GM19468 (cell line): ENCODE data around the gene ASPG.

Experiments used
- ATAC-seq: cut with Tn5 transposase; IDR thresholded peaks from one replicate; pipeline ENCODE4 v1.9.1; 2021; ENCODE audit warnings: mild to moderate bottlenecking, moderate library complexity, moderate number of reproducible peaks; ENCODE audit not compliant: unreplicated experiment; ENCODE audit errors: extremely low read depth

ASPG gene

GRCh38 chr14:104103061-104103445, 17.6 kb downstream of the ASPG start:
- ATAC-seq: no peak

GRCh38 chr14:104103446-104104075, 18.1 kb downstream of the ASPG start:
- no peak for ATAC-seq

GRCh38 chr14:104104076-104104901, 18.8 kb downstream of the ASPG start:
- ATAC-seq: no peak

- no peak for ATAC-seq
Observed at GRCh38 chr14:104105071-104105821, 19.7 kb downstream of the ASPG start.

- ATAC-seq: no peak
Observed at GRCh38 chr14:104105822-104106470, 20.4 kb downstream of the ASPG start.

- no peak for ATAC-seq
Observed at GRCh38 chr14:104106471-104106991, 21.0 kb downstream of the ASPG start.

GRCh38 chr14:104107101-104107581, 21.6 kb downstream of the ASPG start:
- no peak for ATAC-seq

GRCh38 chr14:104107611-104108569, 22.4 kb downstream of the ASPG start:
- ATAC-seq: no peak

- no peak for ATAC-seq
Observed at GRCh38 chr14:104108570-104109541, 23.4 kb downstream of the ASPG start.

GRCh38 chr14:104109731-104110361, 24.3 kb downstream of the ASPG start:
- ATAC-seq: no peak

GRCh38 chr14:104110491-104111209, 25.1 kb downstream of the ASPG start:
- ATAC-seq: no peak

- no peak for ATAC-seq
Observed at GRCh38 chr14:104111301-104112112, 26.0 kb downstream of the ASPG start.

GRCh38 chr14:104112113-104112505, 26.6 kb downstream of the ASPG start:
- no peak for ATAC-seq

- ATAC-seq: no peak
Observed at GRCh38 chr14:104112609-104113571, 27.4 kb downstream of the ASPG start.
